B cell (primary cell): ENCODE data around the gene SEH1L.

Experiments used
- EZH2 ChIP-seq: IDR thresholded peaks from 2 replicates; pipeline ENCODE4 v1.6.1; 2012; ENCODE audit warnings: borderline replicate concordance, low read depth, mild to moderate bottlenecking, moderate library complexity, low read length; ENCODE audit not compliant: insufficient read depth, poor library complexity, severe bottlenecking
- TF ChIP-seq, protein P1 (sequence below): fragments of 200-600 bp; IDR thresholded peaks from one replicate; pipeline ENCODE4 v1.8.0; 2022; ENCODE audit warnings: antibody characterized with exemption, mild to moderate bottlenecking

- TF ChIP-seq, protein P1, sequence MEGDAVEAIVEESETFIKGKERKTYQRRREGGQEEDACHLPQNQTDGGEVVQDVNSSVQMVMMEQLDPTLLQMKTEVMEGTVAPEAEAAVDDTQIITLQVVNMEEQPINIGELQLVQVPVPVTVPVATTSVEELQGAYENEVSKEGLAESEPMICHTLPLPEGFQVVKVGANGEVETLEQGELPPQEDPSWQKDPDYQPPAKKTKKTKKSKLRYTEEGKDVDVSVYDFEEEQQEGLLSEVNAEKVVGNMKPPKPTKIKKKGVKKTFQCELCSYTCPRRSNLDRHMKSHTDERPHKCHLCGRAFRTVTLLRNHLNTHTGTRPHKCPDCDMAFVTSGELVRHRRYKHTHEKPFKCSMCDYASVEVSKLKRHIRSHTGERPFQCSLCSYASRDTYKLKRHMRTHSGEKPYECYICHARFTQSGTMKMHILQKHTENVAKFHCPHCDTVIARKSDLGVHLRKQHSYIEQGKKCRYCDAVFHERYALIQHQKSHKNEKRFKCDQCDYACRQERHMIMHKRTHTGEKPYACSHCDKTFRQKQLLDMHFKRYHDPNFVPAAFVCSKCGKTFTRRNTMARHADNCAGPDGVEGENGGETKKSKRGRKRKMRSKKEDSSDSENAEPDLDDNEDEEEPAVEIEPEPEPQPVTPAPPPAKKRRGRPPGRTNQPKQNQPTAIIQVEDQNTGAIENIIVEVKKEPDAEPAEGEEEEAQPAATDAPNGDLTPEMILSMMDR, result no peak
- no peak for TF ChIP-seq EZH2
Measured at GRCh38 chr18:12933327-12933726, 14.5 kb upstream of the SEH1L start.
